NCI-H2196 (cell line): ENCODE results near the gene WIPI1.

Experiments used
- DNase-seq: peaks from one replicate; lab custom pipeline; 2025; ENCODE audit not compliant: unreplicated experiment; lab: John Stamatoyannopoulos, UW

WIPI1 gene

GRCh38 chr17:68440526-68440925, 16.8 kb downstream of the WIPI1 start:
- DNase-seq = no peak

- DNase-seq = no peak
Observed at GRCh38 chr17:68439656-68440290, 17.5 kb downstream of the WIPI1 start.

GRCh38 chr17:68437979-68438822, 19.1 kb downstream of the WIPI1 start:
- DNase-seq = no peak

GRCh38 chr17:68435876-68436842, 21.1 kb downstream of the WIPI1 start:
- DNase-seq = peak; percentile 84

GRCh38 chr17:68435361-68435760, 21.9 kb downstream of the WIPI1 start:
- DNase-seq = no peak

- no peak for DNase-seq
Observed at GRCh38 chr17:68433911-68434508, 23.3 kb downstream of the WIPI1 start.

GRCh38 chr17:68433211-68433610, 24.1 kb downstream of the WIPI1 start:
- no peak for DNase-seq

GRCh38 chr17:68432086-68432864, 25.0 kb downstream of the WIPI1 start:
- no peak for DNase-seq

- DNase-seq = peak; percentile 30
Observed at GRCh38 chr17:68431661-68432071, 25.6 kb downstream of the WIPI1 start.

- no peak for DNase-seq
Observed at GRCh38 chr17:68431045-68431608, 26.2 kb downstream of the WIPI1 start.

- DNase-seq = no peak
Observed at GRCh38 chr17:68429881-68430280, 27.4 kb downstream of the WIPI1 start.

GRCh38 chr17:68428498-68429172, 28.7 kb downstream of the WIPI1 start:
- DNase-seq = no peak

- no peak for DNase-seq
Observed at GRCh38 chr17:68427575-68427974, 29.7 kb downstream of the WIPI1 start.

GRCh38 chr17:68425979-68426378, 31.3 kb downstream of the WIPI1 start:
- no peak for DNase-seq

GRCh38 chr17:68424861-68425260, 32.4 kb downstream of the WIPI1 start:
- DNase-seq = peak; percentile 72

GRCh38 chr17:68424203-68424602, 33.1 kb downstream of the WIPI1 start:
- no peak for DNase-seq

- DNase-seq = no peak
Observed at GRCh38 chr17:68423251-68423650, 34.0 kb downstream of the WIPI1 start.

- no peak for DNase-seq
Observed at GRCh38 chr17:68422821-68423220, 34.5 kb downstream of the WIPI1 start.

GRCh38 chr17:68421486-68421885, 35.8 kb downstream of the WIPI1 start:
- DNase-seq = no peak
